ENCODE data around the gene SNX21.

- no peak for TF ChIP-seq CTCF (IDR thresholded peaks at IDR 0.05; ENCODE audit: low read depth, low read length, missing input control)
- TF ChIP-seq ZBTB33 (IDR thresholded peaks at IDR 0.05): no peak
- TF ChIP-seq SP1 (IDR thresholded peaks at IDR 0.05): no peak
- TF ChIP-seq MAX (IDR thresholded peaks at IDR 0.05): no peak
- TF ChIP-seq GABPA (IDR thresholded peaks at IDR 0.05 in 1 of 2, conservative IDR thresholded peaks at IDR 0.05 in 1 of 2): no peak
Measured at GRCh38 chr20:45857882-45858216, 24.2 kb downstream of the SNX21 start.
